Gastroesophageal sphincter (tissue), 4 donors: ENCODE results near the gene SGPL1. TPM values are rescaled to one million over a fixed set of nuclear protein-coding genes. Genes with fewer than 3 reads are reported as not detected.

Experiments
- ATAC-seq: fragments of 150-250 bp; one replicate; pipeline ENCODE4 v1.9.1; 2016; ENCODE audit warnings: mild to moderate bottlenecking, moderate library complexity
- H3K27ac ChIP-seq, 4 donors: fragments of 200-600 bp; sonication (generic) in 3 of 4; 1 replicate in 3 of 4; 2 replicates in 1 of 4; pipeline ENCODE4 v1.5.1; 2016 to 2019
- H3K27me3 ChIP-seq: fragments of 200-600 bp; sonication (generic); one replicate; pipeline ENCODE4 v1.5.1; 2019
- H3K36me3 ChIP-seq, 2 donors: fragments of 200-600 bp; sonication (generic); one replicate each; pipeline ENCODE4 v1.5.1; 2019; ENCODE audit warnings: control low read depth in 1 of 2
- H3K4me1 ChIP-seq, 3 donors: fragments of 200-600 bp; sonication (generic); 1 replicate in 2 of 3; 2 replicates in 1 of 3; pipeline ENCODE4 v1.5.1; 2016 to 2019; ENCODE audit warnings: control low read depth in 2 of 3
- H3K4me3 ChIP-seq, 2 donors: fragments of 200-600 bp; sonication (generic); one replicate each; pipeline ENCODE4 v1.5.1; 2019; ENCODE audit warnings: mild to moderate bottlenecking in 1 of 2, moderate library complexity in 1 of 2
- H3K9me3 ChIP-seq, 3 donors: fragments of 200-600 bp; sonication (generic); one replicate each; pipeline ENCODE4 v1.5.1; 2017 to 2019; ENCODE audit warnings: control low read depth in 2 of 3
- EP300 ChIP-seq: sonication (generic); formaldehyde crosslinking; IDR thresholded peaks from one replicate; pipeline ENCODE4 v1.6.1; 2017; ENCODE audit warnings: antibody characterized with exemption, mild to moderate bottlenecking
- POLR2A ChIP-seq, 2 donors: fragments of 450-650 bp; IDR thresholded peaks; one replicate each; pipeline ENCODE4 v1.6.1; 2017; ENCODE audit warnings: antibody characterized with exemption in 2 of 2, mild to moderate bottlenecking in 2 of 2, moderate library complexity in 1 of 2
- POLR2AphosphoS5 ChIP-seq: sonication (generic); formaldehyde crosslinking; IDR thresholded peaks from one replicate; pipeline ENCODE4 v1.6.1; 2017; ENCODE audit warnings: antibody characterized with exemption
- WGBS, 2 donors: methylation state at CpG; one replicate each; pipeline ENCODE4 v1.1.5; 2018; ENCODE audit warnings: low coverage in 1 of 2; 5-methylcytosine and 5-hydroxymethylcytosine counted together
- total RNA-seq, 4 donors: library from RNA; depleted of rRNA; stranded (reverse); fragments of >200 nt; gene quantifications; one replicate each; pipeline ENCODE4 v1.1.0, GENCODE V29; 2016
- TF ChIP-seq, protein P1 (sequence below), 4 experiments: fragments of 200-600 bp in 2 of 4; fragments of 450-650 bp in 2 of 4; sonication (generic) in 1 of 4; IDR thresholded peaks; one replicate each; pipeline ENCODE4 v1.5.1; 2017 to 2019; ENCODE audit warnings: antibody characterized with exemption in 4 of 4, mild to moderate bottlenecking in 2 of 4, moderate library complexity in 2 of 4

The SGPL1 gene
- total RNA-seq, 4 donors from 2014 or later = 23.0 to 28.1 (median 24.4) TPM

- Histone ChIP-seq H3K9me3 (no peaks in the 10 kb centered on the region), H3K27ac (no peak overlapping the region), H3K27me3 (no peaks in the 10 kb centered on the region), H3K36me3 (peaks cover 0 to 36% of the 10 kb centered on the region in 2 donors), H3K4me3 (no peak overlapping the region), H3K4me1 (peaks cover 0 to 27% (median 0%) of the 10 kb centered on the region in 3 donors)
- TF ChIP-seq, protein P1, sequence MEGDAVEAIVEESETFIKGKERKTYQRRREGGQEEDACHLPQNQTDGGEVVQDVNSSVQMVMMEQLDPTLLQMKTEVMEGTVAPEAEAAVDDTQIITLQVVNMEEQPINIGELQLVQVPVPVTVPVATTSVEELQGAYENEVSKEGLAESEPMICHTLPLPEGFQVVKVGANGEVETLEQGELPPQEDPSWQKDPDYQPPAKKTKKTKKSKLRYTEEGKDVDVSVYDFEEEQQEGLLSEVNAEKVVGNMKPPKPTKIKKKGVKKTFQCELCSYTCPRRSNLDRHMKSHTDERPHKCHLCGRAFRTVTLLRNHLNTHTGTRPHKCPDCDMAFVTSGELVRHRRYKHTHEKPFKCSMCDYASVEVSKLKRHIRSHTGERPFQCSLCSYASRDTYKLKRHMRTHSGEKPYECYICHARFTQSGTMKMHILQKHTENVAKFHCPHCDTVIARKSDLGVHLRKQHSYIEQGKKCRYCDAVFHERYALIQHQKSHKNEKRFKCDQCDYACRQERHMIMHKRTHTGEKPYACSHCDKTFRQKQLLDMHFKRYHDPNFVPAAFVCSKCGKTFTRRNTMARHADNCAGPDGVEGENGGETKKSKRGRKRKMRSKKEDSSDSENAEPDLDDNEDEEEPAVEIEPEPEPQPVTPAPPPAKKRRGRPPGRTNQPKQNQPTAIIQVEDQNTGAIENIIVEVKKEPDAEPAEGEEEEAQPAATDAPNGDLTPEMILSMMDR (IDR thresholded peaks at IDR 0.05) = no peak
- no peak for TF ChIP-seq POLR2AphosphoS5
- TF ChIP-seq POLR2A (IDR thresholded peaks at IDR 0.05) = no peak
- TF ChIP-seq EP300 = no peak
- 75 to 77% methylated on average over 2 of the region's 2 CpGs for WGBS, 2 donors
- ATAC-seq = no peak
Measured at GRCh38 chr10:70846795-70847194, 31.0 kb downstream of the SGPL1 start.

DNA sequence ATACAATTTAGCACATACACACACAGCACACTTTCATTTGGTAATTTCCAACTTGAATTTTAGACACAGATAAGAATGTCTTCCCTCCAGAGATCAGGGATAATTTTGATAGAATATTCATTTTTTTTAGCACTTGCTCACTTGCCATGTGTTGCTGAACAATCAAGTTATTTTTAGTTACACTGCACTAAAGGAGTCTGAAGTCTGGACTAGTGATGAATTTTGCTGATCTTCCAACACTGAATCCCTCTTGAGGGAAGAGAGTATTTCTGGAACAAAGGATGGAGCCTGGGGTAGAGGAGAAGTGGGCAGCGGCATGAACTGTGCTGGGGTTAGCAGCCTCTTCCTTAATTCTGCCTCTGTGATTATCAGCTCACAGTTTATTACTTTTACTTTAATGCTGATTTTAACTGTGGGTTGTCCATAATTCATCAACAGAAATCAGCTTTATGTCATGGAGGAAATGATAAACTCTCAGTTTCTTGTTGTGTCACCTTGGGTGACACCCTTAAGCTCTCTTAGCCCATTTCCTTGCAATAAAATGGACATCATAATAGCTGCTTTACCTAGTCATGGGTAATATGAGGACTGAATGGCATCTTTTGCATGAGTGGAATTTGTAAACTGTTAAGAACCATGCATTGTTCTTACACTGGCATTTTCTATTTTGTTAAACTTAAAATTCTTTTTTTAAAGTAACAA is 32.1 kb downstream of the SGPL1 start:
- H3K36me3 ChIP-seq = peaks cover 0 to 46% of the 10 kb centered on the region in 2 donors
- H3K9me3 ChIP-seq = no peaks in the 10 kb centered on the region
- no peak for TF ChIP-seq EP300
- TF ChIP-seq POLR2AphosphoS5 = no peak
- H3K27ac ChIP-seq = peak overlapping the region in 1 of 4 donors; percentile 35
- ATAC-seq = no peak
- 42 to 50% methylated on average over 1 of the region's 1 CpG for WGBS, 2 donors
- no peaks in the 10 kb centered on the region for H3K27me3 ChIP-seq
- no peak overlapping the region for H3K4me3 ChIP-seq
- peaks cover 0 to 27% (median 0%) of the 10 kb centered on the region in 3 donors for H3K4me1 ChIP-seq

DNA sequence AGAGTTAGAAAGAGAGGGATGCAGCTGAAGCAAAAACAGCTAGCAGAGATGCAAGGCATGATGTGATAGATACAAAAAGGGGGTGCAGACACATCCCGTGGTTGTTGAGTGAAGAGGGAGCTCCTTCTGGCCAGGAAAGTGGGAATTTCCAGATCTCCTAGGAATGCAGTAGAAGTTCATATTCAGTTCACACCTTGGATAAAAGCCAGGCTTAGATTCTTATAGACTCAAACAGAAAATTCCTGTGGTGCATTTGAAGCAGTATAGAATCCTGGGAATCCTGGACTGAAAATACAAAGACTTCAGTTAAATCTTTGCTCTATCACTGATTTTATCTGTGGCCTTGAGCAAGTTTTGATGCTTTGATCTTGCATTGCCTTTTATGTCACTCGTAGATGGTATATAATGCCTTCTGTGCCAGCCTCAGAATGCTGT is 33.9 kb downstream of the SGPL1 start:
- no peak overlapping the region for H3K4me3 ChIP-seq
- no peak for ATAC-seq
- no peaks in the 10 kb centered on the region for H3K27me3 ChIP-seq
- TF ChIP-seq, protein P1 (IDR thresholded peaks at IDR 0.05) = no peak
- TF ChIP-seq EP300 = no peak
- TF ChIP-seq POLR2AphosphoS5 = no peak
- no peak for TF ChIP-seq POLR2A (IDR thresholded peaks at IDR 0.05)
- H3K36me3 ChIP-seq = peaks cover 0 to 61% of the 10 kb centered on the region in 2 donors
- peaks cover 0 to 20% (median 0%) of the 10 kb centered on the region in 3 donors for H3K4me1 ChIP-seq
- WGBS, 2 donors = 42 to 58% methylated on average over 2 of the region's 2 CpGs
- H3K9me3 ChIP-seq = no peaks in the 10 kb centered on the region
- no peak overlapping the region for H3K27ac ChIP-seq

- peaks cover 0 to 20% (median 0%) of the 10 kb centered on the region in 3 donors for H3K4me1 ChIP-seq
- no peak for ATAC-seq
- no peak for TF ChIP-seq EP300
- no peak for TF ChIP-seq POLR2AphosphoS5
- TF ChIP-seq, protein P1 (IDR thresholded peaks at IDR 0.05) = no peak
- TF ChIP-seq POLR2A (IDR thresholded peaks at IDR 0.05) = no peak
- peaks cover 0 to 61% of the 10 kb centered on the region in 2 donors for H3K36me3 ChIP-seq
- 63 to 75% methylated on average over 2 of the region's 3 CpGs for WGBS, 2 donors
- no peak overlapping the region for H3K4me3 ChIP-seq
- H3K9me3 ChIP-seq = no peaks in the 10 kb centered on the region
- H3K27ac ChIP-seq = no peak overlapping the region
- no peaks in the 10 kb centered on the region for H3K27me3 ChIP-seq
Measured at GRCh38 chr10:70850097-70850496, 34.3 kb downstream of the SGPL1 start.

- TF ChIP-seq POLR2A (IDR thresholded peaks at IDR 0.05) (no peak), EP300 (no peak), POLR2AphosphoS5 (no peak)
- TF ChIP-seq, protein P1 (IDR thresholded peaks at IDR 0.05) = no peak
- ATAC-seq = no peak
- Histone ChIP-seq H3K27ac (no peak overlapping the region), H3K9me3 (no peaks in the 10 kb centered on the region), H3K27me3 (no peaks in the 10 kb centered on the region), H3K4me1 (peaks cover 0 to 20% (median 0%) of the 10 kb centered on the region in 3 donors), H3K4me3 (no peak overlapping the region), H3K36me3 (peaks cover 0 to 67% of the 10 kb centered on the region in 2 donors)
- 81 to 89% methylated on average over 5 of the region's 5 CpGs for WGBS, 2 donors
Measured at GRCh38 chr10:70851597-70852475, 36.1 kb downstream of the SGPL1 start.
